Cardiac muscle cell (in vitro differentiated cells and primary cell): Measurements from ENCODE around the gene MYOCD. TPM values are rescaled to one million over a fixed set of nuclear protein-coding genes. Genes with fewer than 3 reads are reported as not detected.

Experiments used
- DNase-seq, 2 donors: peaks; one replicate each; pipeline versions ENCODE4 v3.0.0 to v3.0.0-alpha.2; 2010 to 2017; ENCODE audit warnings: low read depth in 1 of 2, low spot score in 1 of 2
- H3K27ac ChIP-seq: fragments of 200-600 bp; sonication (generic); 2 replicates; pipeline ENCODE4 v1.5.1; 2016
- H3K27me3 ChIP-seq: fragments of 200-600 bp; sonication (generic); 2 replicates; pipeline ENCODE4 v1.6.0; 2016; ENCODE audit warnings: control low read depth
- H3K36me3 ChIP-seq: fragments of 200-600 bp; sonication (generic); 2 replicates; pipeline ENCODE4 v1.5.1; 2016; ENCODE audit warnings: control low read depth
- H3K4me1 ChIP-seq: fragments of 200-600 bp; sonication (generic); 2 replicates; pipeline ENCODE4 v1.8.1; 2017; ENCODE audit warnings: low read depth, mild to moderate bottlenecking, mixed run types
- H3K4me3 ChIP-seq: fragments of 200-600 bp; sonication (generic); 2 replicates; pipeline ENCODE4 v1.5.1; 2016; ENCODE audit warnings: mild to moderate bottlenecking
- H3K9me3 ChIP-seq: fragments of 200-600 bp; sonication (generic); 2 replicates; pipeline ENCODE4 v1.5.1; 2017; ENCODE audit warnings: low read depth, mild to moderate bottlenecking, control low read depth
- CTCF ChIP-seq: IDR thresholded peaks from 2 replicates; pipeline ENCODE4 v1.5.1; 2012; ENCODE audit warnings: low read depth, mild to moderate bottlenecking, low read length
- polyA plus RNA-seq: library from polyadenylated mRNA; unstranded; fragments of >200 nt; fragmentation: Nextera tagmentation; extraction: Ambion mirVana; gene quantifications from 2 replicates; pipeline ENCODE4 v1.2.1, GENCODE V29; 2016
- total RNA-seq: library from RNA; depleted of rRNA; stranded (reverse); fragments of >200 nt; gene quantifications from 2 replicates; pipeline ENCODE4 v1.2.3, GENCODE V29; 2016

MYOCD gene
- total and polyA plus RNA-seq, 2 experiments from 2014 or later, result 70.8 to 160 TPM

- H3K27ac ChIP-seq, result peak overlapping the region; percentile 42
- peaks cover 30% of the 10 kb centered on the region for H3K4me1 ChIP-seq
- peak in 1 of 2 donors; percentile 36 for DNase-seq
- H3K36me3 ChIP-seq, result peaks cover 66% of the 10 kb centered on the region
- no peaks in the 10 kb centered on the region for H3K27me3 ChIP-seq
- H3K9me3 ChIP-seq, result no peaks in the 10 kb centered on the region
- no peak for TF ChIP-seq CTCF
- H3K4me3 ChIP-seq, result no peak overlapping the region
These were observed 78.6 kb downstream of the MYOCD start for GRCh38 chr17:12744298-12744697.

- no peaks in the 10 kb centered on the region for H3K27me3 ChIP-seq
- peaks cover 62% of the 10 kb centered on the region for H3K36me3 ChIP-seq
- no peak for TF ChIP-seq CTCF
- no peak for DNase-seq
- no peak overlapping the region for H3K4me3 ChIP-seq
- H3K9me3 ChIP-seq, result no peaks in the 10 kb centered on the region
- H3K4me1 ChIP-seq, result peaks cover 30% of the 10 kb centered on the region
- peak overlapping the region; percentile 42 for H3K27ac ChIP-seq
These were observed 79.1 kb downstream of the MYOCD start for GRCh38 chr17:12744786-12745185.

GRCh38 chr17:12745486-12745885, 79.8 kb downstream of the MYOCD start:
- peak overlapping the region; percentile 42 for H3K27ac ChIP-seq
- peaks cover 62% of the 10 kb centered on the region for H3K36me3 ChIP-seq
- no peak for TF ChIP-seq CTCF
- H3K4me1 ChIP-seq, result peaks cover 30% of the 10 kb centered on the region
- H3K4me3 ChIP-seq, result no peak overlapping the region
- no peaks in the 10 kb centered on the region for H3K27me3 ChIP-seq
- H3K9me3 ChIP-seq, result no peaks in the 10 kb centered on the region
- no peak for DNase-seq

- Histone ChIP-seq H3K27ac (peak overlapping the region; percentile 65), H3K36me3 (peaks cover 86% of the 10 kb centered on the region), H3K9me3 (no peaks in the 10 kb centered on the region), H3K4me1 (no peaks in the 10 kb centered on the region), H3K27me3 (no peaks in the 10 kb centered on the region), H3K4me3 (no peak overlapping the region)
- no peak for TF ChIP-seq CTCF
- DNase-seq, result peak in 1 of 2 donors; percentile 45
These were observed 91.1 kb downstream of the MYOCD start for GRCh38 chr17:12756786-12757185.

GRCh38 chr17:12759090-12759489, 93.4 kb downstream of the MYOCD start:
- Histone ChIP-seq H3K9me3 (no peaks in the 10 kb centered on the region), H3K4me1 (no peaks in the 10 kb centered on the region), H3K4me3 (no peak overlapping the region), H3K27ac (peak overlapping the region; percentile 56), H3K36me3 (peaks cover 80% of the 10 kb centered on the region), H3K27me3 (no peaks in the 10 kb centered on the region)
- DNase-seq, result no peak
- no peak for TF ChIP-seq CTCF

GRCh38 chr17:12765548-12765947, 99.9 kb downstream of the MYOCD start:
- peak in 1 of 2 donors; percentile 90 for DNase-seq
- no peak overlapping the region for H3K4me3 ChIP-seq
- no peaks in the 10 kb centered on the region for H3K4me1 ChIP-seq
- TF ChIP-seq CTCF, result no peak
- peaks cover 45% of the 10 kb centered on the region for H3K36me3 ChIP-seq
- no peaks in the 10 kb centered on the region for H3K9me3 ChIP-seq
- H3K27me3 ChIP-seq, result no peaks in the 10 kb centered on the region
- peak overlapping the region; percentile 4 for H3K27ac ChIP-seq
